AG04450 (cell line): ENCODE measurements around the gene GP1BA. TPM values are rescaled to one million over a fixed set of nuclear protein-coding genes. Genes with fewer than 3 reads are reported as not detected.

Experiments used
- CTCF ChIA-PET: fragments of 300-600, 350-600 bp; formaldehyde crosslinking; extraction: SDS; loops from one replicate; lab custom pipeline; 2022; ENCODE audit warnings: antibody characterized with exemption, inconsistent platforms; lab: Charles Lee
- POLR2A ChIA-PET: fragments of 350-600 bp; formaldehyde crosslinking; extraction: SDS; loops from one replicate; lab custom pipeline; 2021; ENCODE audit warnings: antibody characterized with exemption, inconsistent platforms; lab: Yijun Ruan, JAX
- DNase-seq: peaks from one replicate; pipeline ENCODE4 v3.0.0-alpha.2; 2011; ENCODE audit warnings: low read depth, low spot score
- H3K27ac ChIP-seq: one replicate; pipeline ENCODE4 v1.5.1; 2012; ENCODE audit warnings: low read depth, low read length, control low read depth
- H3K27me3 ChIP-seq: one replicate; pipeline ENCODE4 v1.6.0; 2012; ENCODE audit warnings: low read length; ENCODE audit not compliant: control insufficient read depth, insufficient read depth
- H3K4me3 ChIP-seq: 2 replicates; pipeline ENCODE4 v1.5.1; 2011; ENCODE audit warnings: mild to moderate bottlenecking, low read depth, low read length, control low read depth
- H3K9me3 ChIP-seq: 2 replicates; pipeline ENCODE4 v1.5.1; 2012; ENCODE audit warnings: low read length; ENCODE audit not compliant: control insufficient read depth, insufficient read depth
- polyA plus RNA-seq: library from polyadenylated mRNA; depleted of rRNA; stranded (reverse); fragments of >200 nt; gene quantifications from 2 replicates; pipeline ENCODE4 v1.2.3, GENCODE V29; 2011
- TF ChIP-seq, protein P1 (sequence below): IDR thresholded peaks from 2 replicates; pipeline ENCODE4 v1.5.1; 2011; ENCODE audit warnings: low read depth, low read length, control low read depth, inconsistent platforms

The GP1BA gene
- polyA plus RNA-seq, 1 experiment: not detected

DNA sequence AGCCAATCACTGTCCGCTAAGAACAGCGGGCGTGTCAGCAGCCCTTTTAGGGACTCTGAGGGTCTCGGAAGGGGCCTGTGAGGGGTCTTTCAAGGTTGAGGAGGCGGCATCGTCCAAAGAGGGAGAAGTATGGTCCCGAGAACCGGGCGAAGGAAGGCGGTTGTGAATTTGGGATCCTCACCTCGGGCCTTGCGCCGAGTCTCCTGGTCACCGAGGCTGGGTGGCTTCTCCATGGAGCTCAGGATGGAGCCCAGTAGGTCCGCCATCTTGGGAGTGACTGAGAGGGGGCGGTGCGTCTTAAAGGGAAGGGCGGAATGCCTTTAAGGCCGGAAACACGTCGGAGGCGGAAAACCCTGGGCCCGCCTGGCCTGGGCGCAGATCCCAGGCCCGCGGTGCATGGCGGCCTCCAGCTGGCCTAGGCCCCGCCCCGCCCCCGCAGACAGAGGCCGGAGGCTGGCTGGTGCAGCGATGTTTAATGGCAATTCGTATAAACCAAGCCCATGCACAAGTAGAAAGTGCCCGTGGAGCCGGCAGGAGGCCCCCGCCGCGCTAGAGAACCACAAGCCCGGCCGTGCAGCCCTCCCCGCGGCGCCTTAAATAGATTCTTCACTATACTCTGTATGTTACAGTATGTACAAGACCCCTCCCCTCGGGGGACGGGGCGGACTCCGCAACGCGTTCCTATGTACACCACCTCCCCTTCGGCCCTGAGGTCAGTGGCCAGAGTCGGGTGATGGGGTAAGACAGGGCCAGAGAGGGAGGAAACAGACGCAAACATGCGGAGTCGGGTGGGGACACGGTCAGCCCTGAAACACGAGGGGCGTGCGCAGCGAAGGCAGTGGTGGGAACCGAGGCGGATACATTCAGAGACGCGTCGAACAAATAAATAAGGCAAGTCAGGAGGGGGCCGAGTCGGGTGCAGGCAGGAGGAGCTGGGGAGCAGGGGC is 35.7 kb downstream of the GP1BA start, which contains the start of gene SPAG7:
Gene SPAG7 (minus strand): TSS at position 279 of the 947 bp plus-strand sequence. CDS start 13 bp downstream, at position 266.
- TF ChIP-seq, protein P1, sequence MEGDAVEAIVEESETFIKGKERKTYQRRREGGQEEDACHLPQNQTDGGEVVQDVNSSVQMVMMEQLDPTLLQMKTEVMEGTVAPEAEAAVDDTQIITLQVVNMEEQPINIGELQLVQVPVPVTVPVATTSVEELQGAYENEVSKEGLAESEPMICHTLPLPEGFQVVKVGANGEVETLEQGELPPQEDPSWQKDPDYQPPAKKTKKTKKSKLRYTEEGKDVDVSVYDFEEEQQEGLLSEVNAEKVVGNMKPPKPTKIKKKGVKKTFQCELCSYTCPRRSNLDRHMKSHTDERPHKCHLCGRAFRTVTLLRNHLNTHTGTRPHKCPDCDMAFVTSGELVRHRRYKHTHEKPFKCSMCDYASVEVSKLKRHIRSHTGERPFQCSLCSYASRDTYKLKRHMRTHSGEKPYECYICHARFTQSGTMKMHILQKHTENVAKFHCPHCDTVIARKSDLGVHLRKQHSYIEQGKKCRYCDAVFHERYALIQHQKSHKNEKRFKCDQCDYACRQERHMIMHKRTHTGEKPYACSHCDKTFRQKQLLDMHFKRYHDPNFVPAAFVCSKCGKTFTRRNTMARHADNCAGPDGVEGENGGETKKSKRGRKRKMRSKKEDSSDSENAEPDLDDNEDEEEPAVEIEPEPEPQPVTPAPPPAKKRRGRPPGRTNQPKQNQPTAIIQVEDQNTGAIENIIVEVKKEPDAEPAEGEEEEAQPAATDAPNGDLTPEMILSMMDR: no peak
- DNase-seq: peak; percentile 96
- POLR2A ChIA-PET: interaction anchor here (0.6 to 5.6 kb wide), 12 partner anchors 10 to 824 kb away, joined by 3 to 128 read pairs (median 6); partner anchors contain the start of genes CAMTA2, ENO3, GP1BA and INCA1
- H3K27me3 ChIP-seq: no peaks in the 10 kb centered on the region
- CTCF ChIA-PET: interaction anchor here (0.5 to 2.6 kb wide), 5 partner anchors 15 to 94 kb away, joined by 3 to 11 read pairs (median 5); no protein-coding TSS in a partner anchor
- peak within 1 kb of the TSS; percentile 84 for H3K4me3 ChIP-seq
- H3K9me3 ChIP-seq: peaks cover 5% of the 10 kb centered on the region; the same call in 1 of the 2 replicates
- peak within 1 kb of the TSS; percentile 98 for H3K27ac ChIP-seq

DNA sequence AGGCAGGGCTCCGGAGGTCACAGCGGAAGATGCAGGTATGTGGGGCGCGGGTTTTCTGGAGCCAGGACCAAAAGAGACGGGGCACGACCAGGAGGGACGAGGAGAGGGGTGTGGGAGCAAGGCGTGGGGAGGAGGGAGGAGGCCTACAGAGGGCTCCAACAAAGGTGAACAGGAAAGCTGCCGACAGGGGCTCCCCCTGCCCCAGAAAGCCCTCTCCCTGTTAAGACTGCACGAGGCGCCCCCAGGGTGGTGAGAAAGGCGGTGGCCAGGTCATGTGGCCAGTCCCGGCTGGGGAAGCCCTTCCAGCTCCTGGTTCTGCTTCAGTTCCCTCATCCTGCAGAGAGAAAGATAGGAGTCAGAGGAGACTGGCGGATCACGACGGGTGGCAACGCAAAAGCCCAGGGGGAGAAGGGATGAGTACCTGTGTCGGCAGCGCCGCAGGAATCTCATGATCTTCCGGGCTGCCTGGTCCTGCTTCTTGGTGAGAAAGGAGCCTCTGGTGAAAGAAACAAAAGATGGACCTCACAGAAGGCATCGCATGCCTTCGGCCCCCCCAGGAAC is 36.5 kb downstream of the GP1BA start:
- DNase-seq: no peak
- TF ChIP-seq, protein P1: no peak
- Histone ChIP-seq H3K4me3 (peak overlapping the region; percentile 78), H3K27ac (peak overlapping the region; percentile 98), H3K9me3 (peaks cover 5% of the 10 kb centered on the region; the same call in 1 of the 2 replicates), H3K27me3 (no peaks in the 10 kb centered on the region)
- POLR2A ChIA-PET: interaction anchor here (1.0 to 5.6 kb wide), 7 partner anchors 10 to 173 kb away, joined by 3 to 128 read pairs (median 3); partner anchors contain the start of genes ENO3, INCA1, KIF1C and PFN1
- CTCF ChIA-PET: interaction anchor here (0.5 to 1.8 kb wide), 2 partner anchors 48 to 59 kb away, joined by 5 read pairs; no protein-coding TSS in a partner anchor

DNA sequence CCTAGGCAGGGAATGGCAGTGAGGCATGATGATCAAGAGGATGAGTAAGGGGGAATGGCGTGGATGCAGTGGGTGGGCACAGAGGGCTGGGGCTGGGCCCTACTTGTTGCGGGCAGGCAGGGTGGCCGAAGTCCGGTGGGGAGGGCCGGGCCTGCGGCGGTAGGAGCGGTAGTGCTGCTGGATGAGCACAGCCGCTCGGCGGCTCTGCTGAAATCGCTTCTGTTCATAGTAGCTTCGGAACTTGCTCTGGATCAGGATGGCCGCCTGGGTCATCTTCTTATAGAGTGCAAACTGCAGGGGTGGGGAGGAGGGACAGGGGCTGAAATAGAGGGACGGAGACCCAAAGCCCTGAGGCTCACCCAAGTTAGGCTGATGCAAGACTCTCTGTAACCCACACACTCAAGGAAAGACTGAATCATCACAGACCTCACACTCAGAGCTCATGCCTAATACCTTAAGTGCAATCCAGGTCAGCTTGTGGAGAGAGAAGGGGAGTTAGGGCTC is 37.0 kb downstream of the GP1BA start:
- peak overlapping the region; percentile 98 for H3K27ac ChIP-seq
- H3K4me3 ChIP-seq: peak overlapping the region; percentile 78
- POLR2A ChIA-PET: interaction anchor here (0.5 to 5.6 kb wide), 6 partner anchors 20 to 173 kb away, joined by 3 to 128 read pairs (median 4); partner anchors contain the start of genes ENO3, KIF1C, PFN1 and RNF167
- TF ChIP-seq, protein P1: no peak
- peak; percentile 85 for DNase-seq
- CTCF ChIA-PET: interaction anchor here (1.8 kb wide), 1 partner anchor 60 kb away, joined by 5 read pairs; no protein-coding TSS in a partner anchor
- no peaks in the 10 kb centered on the region for H3K27me3 ChIP-seq
- H3K9me3 ChIP-seq: peaks cover 5% of the 10 kb centered on the region; the same call in 1 of the 2 replicates

DNA sequence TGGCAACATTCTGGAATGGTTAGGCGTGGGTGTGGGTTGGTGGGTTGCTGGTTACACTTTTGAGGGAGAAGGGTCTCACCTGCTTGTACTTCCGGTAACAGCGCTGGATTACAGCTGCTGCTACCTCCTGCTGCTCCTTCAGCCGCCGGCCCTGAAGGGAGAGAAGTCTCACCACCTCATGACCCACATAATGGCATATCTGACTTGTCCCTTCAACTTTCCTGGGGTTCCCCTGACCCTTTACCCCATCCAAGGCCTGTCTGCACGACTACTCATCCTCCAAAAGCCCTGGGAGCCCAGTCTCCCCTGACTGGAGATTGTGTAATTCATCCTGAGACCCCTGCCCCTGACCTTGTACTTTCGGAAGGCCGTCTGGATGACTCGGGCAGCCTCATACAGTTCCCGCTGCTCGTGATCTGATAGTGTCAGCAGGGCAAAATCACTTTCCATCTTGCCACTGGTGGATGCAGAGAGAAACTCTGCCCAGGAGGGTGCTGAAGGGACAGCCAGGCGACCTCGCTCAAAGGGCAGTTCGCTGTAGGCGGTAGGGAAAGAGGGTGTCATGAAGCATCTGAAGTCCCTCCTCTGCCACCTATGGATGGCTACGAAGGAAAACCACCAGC is 37.6 kb downstream of the GP1BA start:
- H3K27me3 ChIP-seq: no peaks in the 10 kb centered on the region
- ChIA-PET CTCF (interaction anchor here (1.2 to 1.8 kb wide), 2 partner anchors 17 to 61 kb away, joined by 5 to 6 read pairs; partner anchors contain the start of gene CAMTA2), POLR2A (interaction anchor here (0.5 to 5.6 kb wide), 6 partner anchors 20 to 174 kb away, joined by 3 to 128 read pairs (median 4); partner anchors contain the start of genes ENO3, KIF1C, PFN1 and RNF167)
- H3K4me3 ChIP-seq: peak overlapping the region; percentile 78
- H3K9me3 ChIP-seq: peaks cover 5% of the 10 kb centered on the region; the same call in 1 of the 2 replicates
- DNase-seq: no peak
- peak overlapping the region; percentile 98 for H3K27ac ChIP-seq
- TF ChIP-seq, protein P1: no peak
